GM23338 (cell line): ENCODE data around the gene POLR1C.
"Not testable (repeated sequence)": the region's sequence is repeated elsewhere in the genome, so short reads cannot be mapped to it uniquely, and the experiment has no call there.

ENCODE experiments used
- CREB1 ChIP-seq: fragments of 250-450 bp; sonication (Bioruptor Pico); IDR thresholded peaks from 2 replicates; pipeline ENCODE4 v1.5.0; 2020; ENCODE audit warnings: low read depth, mild to moderate bottlenecking, moderate library complexity
- CTCF ChIP-seq, 2 experiments: fragments of 200-600 bp in 1 of 2; sonication (generic) in 1 of 2; conservative IDR thresholded peaks; 2 replicates each; pipeline versions ENCODE4 v1.5.1 to v1.6.1; 2016 to 2017; ENCODE audit warnings: antibody characterized with exemption in 2 of 2, low read depth in 2 of 2, mild to moderate bottlenecking in 2 of 2, moderate library complexity in 1 of 2
- EZH2 ChIP-seq: fragments of 200-600 bp; sonication (generic); IDR thresholded peaks from one replicate; pipeline ENCODE4 v1.8.0; 2017; ENCODE audit warnings: antibody characterized with exemption, mild to moderate bottlenecking, low read depth; ENCODE audit not compliant: unreplicated experiment
- EZH2phosphoT487 ChIP-seq: fragments of 200-600 bp; sonication (generic); IDR thresholded peaks from one replicate; pipeline ENCODE4 v1.8.1; 2018; ENCODE audit warnings: antibody characterized with exemption; ENCODE audit not compliant: unreplicated experiment
- POLR2AphosphoS5 ChIP-seq: IDR thresholded peaks from 2 replicates; pipeline ENCODE4 v1.6.1; 2016; ENCODE audit warnings: antibody characterized with exemption, low read depth
- REST ChIP-seq: IDR thresholded peaks from one replicate; pipeline ENCODE4 v1.6.1; 2018; ENCODE audit warnings: antibody characterized with exemption; ENCODE audit not compliant: unreplicated experiment

GRCh38 chr6:43467265-43467664 lies 49.6 kb upstream of the POLR1C start:
- not testable (repeated sequence) for TF ChIP-seq CTCF (conservative IDR thresholded peaks at IDR 0.05; ENCODE audit: low read depth in 2 of 2); REST; POLR2AphosphoS5; EZH2; EZH2phosphoT487; CREB1
